HFFc6 (cell line): ENCODE data around the gene CDC27. TPM values are rescaled to one million over a fixed set of nuclear protein-coding genes. Genes with fewer than 3 reads are reported as not detected.
"Not testable (repeated sequence)": the region's sequence is repeated elsewhere in the genome, so short reads cannot be mapped to it uniquely, and the experiment has no call there.

ENCODE experiments used
- DNase-seq: peaks from one replicate; pipeline ENCODE4 v3.0.0-alpha.2; 2018
- H3K27ac Mint-ChIP-seq: 2 replicates; pipeline ENCODE4 v1.8.0; 2020; ENCODE audit warnings: mild to moderate bottlenecking, mixed read lengths
- H3K27me3 Mint-ChIP-seq: 2 replicates; pipeline ENCODE4 v1.8.0; 2021; ENCODE audit warnings: mild to moderate bottlenecking, moderate library complexity, mixed read lengths; ENCODE audit not compliant: insufficient read depth
- H3K36me3 Mint-ChIP-seq: 2 replicates; pipeline ENCODE4 v1.8.0; 2021; ENCODE audit warnings: low read depth, mixed read lengths
- H3K4me1 Mint-ChIP-seq: 2 replicates; pipeline ENCODE4 v1.8.0; 2020; ENCODE audit warnings: low read depth, mixed read lengths
- H3K4me3 Mint-ChIP-seq: 2 replicates; pipeline ENCODE4 v1.8.0; 2020; ENCODE audit warnings: mild to moderate bottlenecking, moderate library complexity, mixed read lengths
- H3K9me3 Mint-ChIP-seq: 2 replicates; pipeline ENCODE4 v1.8.0; 2020; ENCODE audit warnings: mild to moderate bottlenecking, mixed read lengths
- CTCF ChIP-seq: fragments of 200-600 bp; sonication (generic); IDR thresholded peaks from 2 replicates; pipeline ENCODE4 v1.5.0; 2021; ENCODE audit warnings: antibody characterized with exemption, mild to moderate bottlenecking
- total RNA-seq, 6 experiments: library from RNA; stranded (reverse); fragmentation: NEBNext Ultra II Directional; extraction: Animal tissue kit (Norgen Biotek cat#: 25700); gene quantifications; 2 replicates in 1 of 6; 3 replicates in 5 of 6; pipeline ENCODE4 v1.2.3, GENCODE V29; 2021

Gene CDC27
- total RNA-seq, 6 experiments from 2014 or later: 144 to 202 (median 170) TPM

- Mint-ChIP-seq H3K4me1 (peaks cover 22% of the 10 kb centered on the region; the same call in 1 of the 2 replicates), H3K4me3 (no peak overlapping the region), H3K36me3 (peaks cover 6% of the 10 kb centered on the region), H3K27ac (no peak overlapping the region), H3K9me3 (no peaks in the 10 kb centered on the region), H3K27me3 (no peaks in the 10 kb centered on the region)
- TF ChIP-seq CTCF: no peak
- no peak for DNase-seq
Observed at GRCh38 chr17:47085736-47086135, 103.4 kb downstream of the CDC27 start.

GRCh38 chr17:47078801-47079200 is 110.3 kb downstream of the CDC27 start:
- H3K36me3 Mint-ChIP-seq: peaks cover 6% of the 10 kb centered on the region
- no peak for TF ChIP-seq CTCF
- no peak overlapping the region for H3K4me3 Mint-ChIP-seq
- no peak overlapping the region for H3K27ac Mint-ChIP-seq
- peaks cover 16% of the 10 kb centered on the region for H3K4me1 Mint-ChIP-seq
- H3K27me3 Mint-ChIP-seq: no peaks in the 10 kb centered on the region
- H3K9me3 Mint-ChIP-seq: no peaks in the 10 kb centered on the region
- DNase-seq: no peak

GRCh38 chr17:47077576-47077975 is 111.5 kb downstream of the CDC27 start:
- peaks cover 6% of the 10 kb centered on the region for H3K36me3 Mint-ChIP-seq
- no peak overlapping the region for H3K4me3 Mint-ChIP-seq
- TF ChIP-seq CTCF: no peak
- DNase-seq: peak; percentile 59
- H3K4me1 Mint-ChIP-seq: peaks cover 12% of the 10 kb centered on the region
- no peaks in the 10 kb centered on the region for H3K27me3 Mint-ChIP-seq
- no peaks in the 10 kb centered on the region for H3K9me3 Mint-ChIP-seq
- H3K27ac Mint-ChIP-seq: no peak overlapping the region; the same call in 1 of the 2 replicates

- H3K36me3 Mint-ChIP-seq: peaks cover 4% of the 10 kb centered on the region; the same call in 1 of the 2 replicates
- TF ChIP-seq CTCF: no peak
- no peaks in the 10 kb centered on the region for H3K9me3 Mint-ChIP-seq
- DNase-seq: no peak
- no peak overlapping the region for H3K27ac Mint-ChIP-seq
- no peak overlapping the region for H3K4me3 Mint-ChIP-seq
- peaks cover 15% of the 10 kb centered on the region for H3K4me1 Mint-ChIP-seq
- H3K27me3 Mint-ChIP-seq: no peaks in the 10 kb centered on the region
Observed at GRCh38 chr17:47076171-47076570, 112.9 kb downstream of the CDC27 start.

GRCh38 chr17:47074361-47074760 is 114.7 kb downstream of the CDC27 start:
- H3K27me3 Mint-ChIP-seq, H3K4me3 Mint-ChIP-seq, H3K27ac Mint-ChIP-seq: not testable (repeated sequence)

GRCh38 chr17:47073629-47074028 is 115.5 kb downstream of the CDC27 start:
- H3K4me1 Mint-ChIP-seq: peaks cover 35% of the 10 kb centered on the region
- H3K4me3 Mint-ChIP-seq, H3K27ac Mint-ChIP-seq, DNase-seq, H3K36me3 Mint-ChIP-seq, H3K9me3 Mint-ChIP-seq, H3K27me3 Mint-ChIP-seq: not testable (repeated sequence)

More at GRCh38 chr17:47074361-47074760, 114.7 kb downstream of the CDC27 start:
- not testable (repeated sequence) for H3K36me3 Mint-ChIP-seq, DNase-seq, H3K9me3 Mint-ChIP-seq
- peaks cover 31% of the 10 kb centered on the region for H3K4me1 Mint-ChIP-seq

GRCh38 chr17:47072886-47073285 is 116.2 kb downstream of the CDC27 start:
- H3K27me3 Mint-ChIP-seq: no peaks in the 10 kb centered on the region
- DNase-seq: no peak
- H3K4me1 Mint-ChIP-seq: peaks cover 34% of the 10 kb centered on the region
- H3K27ac Mint-ChIP-seq: peak overlapping the region; percentile 10; the same call in 1 of the 2 replicates
- TF ChIP-seq CTCF: no peak
- no peaks in the 10 kb centered on the region for H3K9me3 Mint-ChIP-seq
- H3K36me3 Mint-ChIP-seq: peaks cover 4% of the 10 kb centered on the region; the same call in 1 of the 2 replicates
- H3K4me3 Mint-ChIP-seq: no peak overlapping the region

- not testable (repeated sequence) for H3K4me3 Mint-ChIP-seq, H3K27ac Mint-ChIP-seq, H3K27me3 Mint-ChIP-seq, DNase-seq, H3K9me3 Mint-ChIP-seq
- H3K4me1 Mint-ChIP-seq: peaks cover 42% of the 10 kb centered on the region
- H3K36me3 Mint-ChIP-seq: peaks cover 17% of the 10 kb centered on the region
Observed at GRCh38 chr17:47071171-47071570, 117.9 kb downstream of the CDC27 start.

GRCh38 chr17:47070266-47070665 is 118.8 kb downstream of the CDC27 start:
- H3K27me3 Mint-ChIP-seq, H3K4me3 Mint-ChIP-seq, H3K9me3 Mint-ChIP-seq: not testable (repeated sequence)
- Mint-ChIP-seq H3K36me3 (peaks cover 22% of the 10 kb centered on the region), H3K4me1 (peaks cover 45% of the 10 kb centered on the region), H3K27ac (peak overlapping the region; percentile 38)
- peak; percentile 55 for DNase-seq
